Osteocyte (in vitro differentiated cells): ENCODE data around the gene TTC21A. TPM values are rescaled to one million over a fixed set of nuclear protein-coding genes. Genes with fewer than 3 reads are reported as not detected.

Experiments used
- DNase-seq: peaks from one replicate; pipeline ENCODE4 v3.0.0; 2021; ENCODE audit warnings: mixed read lengths; ENCODE audit not compliant: unreplicated experiment; ENCODE audit errors: extremely low spot score
- H3K27ac Mint-ChIP-seq: one replicate; pipeline ENCODE4 v1.8.0; 2021; ENCODE audit warnings: mild to moderate bottlenecking, mixed read lengths; ENCODE audit not compliant: unreplicated experiment
- H3K27me3 Mint-ChIP-seq: one replicate; pipeline ENCODE4 v1.8.0; 2021; ENCODE audit warnings: mixed read lengths; ENCODE audit not compliant: unreplicated experiment
- H3K36me3 Mint-ChIP-seq: one replicate; pipeline ENCODE4 v1.8.0; 2021; ENCODE audit warnings: mixed read lengths; ENCODE audit not compliant: unreplicated experiment
- H3K4me1 Mint-ChIP-seq: one replicate; pipeline ENCODE4 v1.8.0; 2021; ENCODE audit warnings: mixed read lengths; ENCODE audit not compliant: unreplicated experiment
- H3K4me3 Mint-ChIP-seq: one replicate; pipeline ENCODE4 v1.8.0; 2021; ENCODE audit warnings: mild to moderate bottlenecking, moderate library complexity, mixed read lengths; ENCODE audit not compliant: unreplicated experiment
- H3K9me3 Mint-ChIP-seq: one replicate; pipeline ENCODE4 v1.8.0; 2021; ENCODE audit warnings: mixed read lengths; ENCODE audit not compliant: unreplicated experiment
- total RNA-seq: library from RNA; stranded (reverse); gene quantifications from 2 replicates; pipeline ENCODE4 v1.2.1, GENCODE V29; 2021
- TF ChIP-seq, protein P1 (sequence below): fragments of 200-600 bp; sonication (generic); IDR thresholded peaks from 2 replicates; pipeline ENCODE4 v1.5.0; 2021; ENCODE audit warnings: antibody characterized with exemption, mild to moderate bottlenecking, moderate library complexity

Gene TTC21A
- total RNA-seq, 1 donor from 2014 or later, result 10.3 TPM

DNA sequence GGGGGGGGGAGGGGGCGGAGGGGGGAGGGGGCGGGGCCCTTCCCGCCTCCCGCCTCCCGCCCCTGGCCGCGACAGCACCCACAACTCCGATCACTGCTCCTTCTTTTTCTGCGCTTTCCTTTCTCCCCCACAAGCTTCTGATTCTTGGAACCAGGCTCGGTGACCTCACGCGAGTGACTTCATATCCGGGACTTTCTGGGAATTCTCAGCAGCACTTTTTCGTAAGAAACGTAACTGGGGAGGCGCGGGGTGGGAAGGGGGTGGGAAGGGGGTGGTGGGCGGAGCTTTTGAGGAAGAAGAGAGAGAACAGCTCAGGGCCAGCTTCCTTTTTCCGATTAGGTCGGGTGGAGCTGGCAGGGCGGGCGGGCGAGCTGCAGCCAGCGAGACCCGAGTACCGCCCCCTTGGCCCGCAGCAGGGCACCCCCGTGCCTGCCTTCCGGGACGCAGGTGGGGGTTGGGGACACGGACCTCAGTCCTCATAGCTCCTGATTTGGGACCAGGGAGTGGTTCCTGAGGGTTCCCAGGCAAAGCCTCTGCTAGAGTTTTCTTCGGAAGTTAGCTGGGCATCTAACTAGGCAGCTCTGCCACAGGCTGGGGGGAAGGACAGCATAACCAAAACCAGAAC is 70.3 kb downstream of the TTC21A start:
- TF ChIP-seq, protein P1, sequence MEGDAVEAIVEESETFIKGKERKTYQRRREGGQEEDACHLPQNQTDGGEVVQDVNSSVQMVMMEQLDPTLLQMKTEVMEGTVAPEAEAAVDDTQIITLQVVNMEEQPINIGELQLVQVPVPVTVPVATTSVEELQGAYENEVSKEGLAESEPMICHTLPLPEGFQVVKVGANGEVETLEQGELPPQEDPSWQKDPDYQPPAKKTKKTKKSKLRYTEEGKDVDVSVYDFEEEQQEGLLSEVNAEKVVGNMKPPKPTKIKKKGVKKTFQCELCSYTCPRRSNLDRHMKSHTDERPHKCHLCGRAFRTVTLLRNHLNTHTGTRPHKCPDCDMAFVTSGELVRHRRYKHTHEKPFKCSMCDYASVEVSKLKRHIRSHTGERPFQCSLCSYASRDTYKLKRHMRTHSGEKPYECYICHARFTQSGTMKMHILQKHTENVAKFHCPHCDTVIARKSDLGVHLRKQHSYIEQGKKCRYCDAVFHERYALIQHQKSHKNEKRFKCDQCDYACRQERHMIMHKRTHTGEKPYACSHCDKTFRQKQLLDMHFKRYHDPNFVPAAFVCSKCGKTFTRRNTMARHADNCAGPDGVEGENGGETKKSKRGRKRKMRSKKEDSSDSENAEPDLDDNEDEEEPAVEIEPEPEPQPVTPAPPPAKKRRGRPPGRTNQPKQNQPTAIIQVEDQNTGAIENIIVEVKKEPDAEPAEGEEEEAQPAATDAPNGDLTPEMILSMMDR, result no peak
- no peak for DNase-seq
- Mint-ChIP-seq H3K9me3 (no peaks in the 10 kb centered on the region), H3K4me3 (peak overlapping the region; percentile 80), H3K27me3 (peaks cover 3% of the 10 kb centered on the region), H3K36me3 (no peaks in the 10 kb centered on the region), H3K27ac (peak overlapping the region; percentile 95), H3K4me1 (peaks cover 23% of the 10 kb centered on the region)

DNA sequence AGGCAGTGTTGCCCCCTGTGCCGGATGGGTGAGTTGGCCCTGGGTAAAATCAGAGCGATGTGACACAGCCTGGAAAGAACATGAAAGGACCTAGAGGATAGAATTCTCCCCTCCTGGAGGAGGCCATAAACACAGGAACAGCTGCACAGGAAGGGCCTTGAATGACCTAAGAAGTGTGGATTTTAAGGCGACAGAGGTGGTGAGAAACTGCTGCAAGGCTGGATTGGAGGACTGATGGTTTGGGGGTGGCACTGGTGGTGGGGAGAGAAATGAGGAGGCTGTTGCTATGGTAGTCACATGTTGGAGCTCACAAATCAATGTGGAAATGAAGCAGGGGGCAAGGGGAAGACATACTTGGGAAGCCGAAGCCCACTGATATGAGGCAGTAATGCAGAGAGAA is 71.1 kb downstream of the TTC21A start:
- no peaks in the 10 kb centered on the region for H3K36me3 Mint-ChIP-seq
- no peaks in the 10 kb centered on the region for H3K9me3 Mint-ChIP-seq
- H3K4me1 Mint-ChIP-seq, result peaks cover 23% of the 10 kb centered on the region
- no peak for DNase-seq
- H3K27ac Mint-ChIP-seq, result peak overlapping the region; percentile 88
- H3K4me3 Mint-ChIP-seq, result peak overlapping the region; percentile 80
- TF ChIP-seq, protein P1, result no peak
- H3K27me3 Mint-ChIP-seq, result peaks cover 3% of the 10 kb centered on the region

DNA sequence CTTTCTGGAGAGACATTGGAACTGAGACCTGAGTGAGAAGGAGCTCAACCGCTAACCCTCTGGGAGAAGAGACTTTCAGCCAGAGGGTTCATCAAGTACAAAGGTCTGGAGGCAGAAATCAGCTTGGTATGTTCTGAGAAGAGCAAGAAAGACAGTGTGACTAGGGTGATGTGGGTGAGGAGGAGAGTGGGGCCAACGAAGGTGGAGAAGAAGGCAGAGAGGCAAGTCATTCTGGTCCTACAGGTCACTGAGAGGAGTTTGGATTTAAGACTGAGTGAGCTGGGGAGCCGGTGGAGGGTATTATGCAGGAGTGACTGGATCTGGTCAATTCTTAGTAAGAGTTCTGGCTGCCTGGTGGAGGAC is 72.7 kb downstream of the TTC21A start:
- no peak for DNase-seq
- no peaks in the 10 kb centered on the region for H3K36me3 Mint-ChIP-seq
- H3K9me3 Mint-ChIP-seq, result no peaks in the 10 kb centered on the region
- H3K4me1 Mint-ChIP-seq, result peaks cover 23% of the 10 kb centered on the region
- TF ChIP-seq, protein P1, result no peak
- peak overlapping the region; percentile 40 for H3K27ac Mint-ChIP-seq
- peak overlapping the region; percentile 67 for H3K4me3 Mint-ChIP-seq
- H3K27me3 Mint-ChIP-seq, result peaks cover 3% of the 10 kb centered on the region

DNA sequence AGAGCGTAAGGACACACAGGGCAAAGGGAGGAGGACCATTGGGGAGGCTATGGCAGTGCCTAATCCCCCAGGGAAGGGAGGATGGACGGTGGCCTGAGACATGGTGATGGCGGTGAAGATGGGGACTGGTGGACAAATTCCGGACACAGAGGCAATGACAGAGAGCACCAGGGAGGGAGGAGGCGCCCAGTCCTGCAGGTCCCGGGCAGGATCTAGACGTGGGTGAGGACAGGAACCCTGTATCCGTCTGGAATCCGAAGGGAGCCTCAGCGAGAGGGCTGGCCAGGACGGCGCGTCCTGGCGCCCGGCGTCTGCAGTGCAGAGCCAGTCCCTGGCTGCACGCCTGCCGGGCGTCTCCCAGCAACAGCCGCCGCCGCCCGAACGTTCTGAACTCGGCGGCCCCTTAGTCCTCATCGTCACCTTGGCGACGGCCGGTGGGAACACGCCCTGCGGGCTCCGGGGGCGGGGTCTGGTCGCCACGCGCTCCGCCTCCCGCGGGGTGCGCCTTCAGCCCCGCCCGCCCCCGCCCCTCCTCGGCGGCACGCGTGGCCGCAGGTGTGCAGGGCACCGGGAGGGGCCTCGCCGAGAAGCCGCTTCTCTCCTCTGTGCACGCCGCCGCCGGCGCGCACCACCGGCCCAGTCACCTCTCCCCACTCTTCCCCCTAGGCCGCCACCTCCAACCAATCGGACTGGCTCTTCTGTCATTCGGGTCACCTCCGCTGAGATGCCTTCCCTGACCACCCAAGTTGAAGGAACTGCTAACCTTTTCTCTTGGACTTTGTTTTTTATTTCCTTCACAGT is 73.3 kb downstream of the TTC21A start:
- H3K4me3 Mint-ChIP-seq, result peak overlapping the region; percentile 67
- TF ChIP-seq, protein P1, result peak; percentile 22
- DNase-seq, result no peak
- no peaks in the 10 kb centered on the region for H3K36me3 Mint-ChIP-seq
- H3K27ac Mint-ChIP-seq, result peak overlapping the region; percentile 40
- H3K9me3 Mint-ChIP-seq, result no peaks in the 10 kb centered on the region
- peaks cover 23% of the 10 kb centered on the region for H3K4me1 Mint-ChIP-seq
- peaks cover 3% of the 10 kb centered on the region for H3K27me3 Mint-ChIP-seq
